Measurements from ENCODE around the gene STON1. TPM values are rescaled to one million over a fixed set of nuclear protein-coding genes. Genes with fewer than 3 reads are reported as not detected.

Gene STON1
- total and polyA plus RNA-seq, 2 donors (not counting 3 experiments of a cell fraction or from before 2014, with no cell fraction given): 6.3 to 12.1 TPM

GRCh38 chr2:48626047-48626446 is 96.1 kb downstream of the STON1 start:
- Histone ChIP-seq H4K20me1 (replicated peaks; ENCODE audit: control insufficient read depth, extremely low read depth, insufficient read depth, low read length) (no peaks in the 10 kb centered on the region), H3K4me3 (replicated peaks in 1 of 3; ENCODE audit: insufficient read depth in 1 of 3, low read depth in 1 of 3, low read length in 3 of 3) (no peak overlapping the region), H3K79me2 (ENCODE audit: control insufficient read depth, insufficient read depth, low read length) (no peaks in the 10 kb centered on the region), H3K9ac (replicated peaks; ENCODE audit: extremely low read depth, insufficient read depth, low read length) (no peak overlapping the region), H3K36me3 (ENCODE audit: control insufficient read depth in 2 of 2, extremely low read depth in 1 of 2, insufficient read depth in 2 of 2, low read length in 2 of 2) (no peaks in the 10 kb centered on the region), H3K9me3 (replicated peaks; ENCODE audit: control insufficient read depth, insufficient read depth, low read length) (no peaks in the 10 kb centered on the region), H3K27ac (ENCODE audit: insufficient read depth, low read depth, low read length) (no peak overlapping the region), H3K4me2 (ENCODE audit: insufficient read depth, low read length) (no peak overlapping the region), H3K9me1 (replicated peaks; ENCODE audit: control insufficient read depth, extremely low read depth, insufficient read depth, low read length) (no peaks in the 10 kb centered on the region), H3K27me3 (ENCODE audit: control insufficient read depth in 2 of 2, insufficient read depth in 2 of 2, low read length in 2 of 2) (no peaks in the 10 kb centered on the region), H2AFZ (ENCODE audit: low read depth, low read length) (no peak overlapping the region), H3K4me1 (ENCODE audit: control insufficient read depth, extremely low read depth, insufficient read depth, low read length) (no peaks in the 10 kb centered on the region)
- no TSS peak for BruUV-seq (replicated peaks)
- no peak for TF ChIP-seq MYC (IDR thresholded peaks at IDR 0.05; ENCODE audit: low read depth, low read length)
- no peak for TF ChIP-seq CTCF (IDR thresholded peaks at IDR 0.05; ENCODE audit: extremely low read depth in 1 of 2, insufficient read depth in 1 of 2, low read depth in 1 of 2, low read length in 2 of 2)
- no peak for TF ChIP-seq GATA2 (IDR thresholded peaks at IDR 0.05; ENCODE audit: insufficient read depth, insufficient read length, low read depth, low read length)
- TF ChIP-seq JUN (IDR thresholded peaks at IDR 0.05; ENCODE audit: borderline replicate concordance, insufficient read depth, insufficient read length, low read depth): no peak
- no peak for TF ChIP-seq FOS (IDR thresholded peaks at IDR 0.05; ENCODE audit: borderline replicate concordance, insufficient read depth, low read length)
- no peak for TF ChIP-seq POLR2AphosphoS5 (IDR thresholded peaks at IDR 0.05; ENCODE audit: insufficient read depth, low read depth, low read length)
- TF ChIP-seq EZH2 (IDR thresholded peaks at IDR 0.05; ENCODE audit: borderline replicate concordance, low read depth, low read length, severe bottlenecking): no peak
- no peak for TF ChIP-seq POLR2A (IDR thresholded peaks at IDR 0.05; ENCODE audit: low read depth, low read length)
- TF ChIP-seq MAX (IDR thresholded peaks at IDR 0.05; ENCODE audit: insufficient read depth, insufficient read length): no peak
- FAIRE-seq (no peak), DNase-seq (ENCODE audit: low read depth, low spot score) (no peak)
- POLR2A ChIA-PET: no interaction called here
- intact Hi-C loops (cut with micrococcal nuclease) (no loop called here), dilution Hi-C loops (cut with MboI; ENCODE audit: extremely low pct_ligation_motif_present, low sequenced_read_pairs) (no loop called here)
- CTCF ChIA-PET: no interaction called here

Measured in endothelial cell of umbilical vein (primary cell).